HG03457 (cell line): ENCODE data around the gene VWA7.

Experiments used
- ATAC-seq: cut with Tn5 transposase; IDR thresholded peaks from one replicate; pipeline ENCODE4 v1.9.1; 2021; ENCODE audit warnings: moderate number of reproducible peaks; ENCODE audit not compliant: unreplicated experiment

Gene VWA7

DNA sequence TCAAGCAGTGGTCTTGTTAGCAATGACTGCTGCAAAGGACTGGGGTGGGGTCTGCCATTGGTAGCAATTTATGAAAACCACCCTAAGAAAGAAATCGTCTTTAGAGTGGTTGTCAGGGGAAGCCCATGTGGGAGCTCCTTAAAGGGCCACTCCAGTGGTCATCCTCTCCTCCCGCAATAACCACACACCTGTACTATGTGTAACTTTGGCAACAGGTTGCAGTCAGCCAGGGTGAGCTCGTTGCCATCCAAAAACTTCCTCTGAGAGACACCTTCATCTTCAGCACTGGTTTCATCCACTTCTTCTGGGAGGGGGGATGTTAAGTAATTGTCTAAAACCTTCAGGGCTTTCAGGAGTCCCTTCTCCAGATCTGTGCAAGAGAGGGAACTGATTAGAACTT, 45.1 kb downstream of the VWA7 start:
- ATAC-seq = no peak

GRCh38 chr6:31730631-31731086, 46.5 kb downstream of the VWA7 start:
- no peak for ATAC-seq

GRCh38 chr6:31729979-31730630, 47.0 kb downstream of the VWA7 start:
- ATAC-seq = no peak

DNA sequence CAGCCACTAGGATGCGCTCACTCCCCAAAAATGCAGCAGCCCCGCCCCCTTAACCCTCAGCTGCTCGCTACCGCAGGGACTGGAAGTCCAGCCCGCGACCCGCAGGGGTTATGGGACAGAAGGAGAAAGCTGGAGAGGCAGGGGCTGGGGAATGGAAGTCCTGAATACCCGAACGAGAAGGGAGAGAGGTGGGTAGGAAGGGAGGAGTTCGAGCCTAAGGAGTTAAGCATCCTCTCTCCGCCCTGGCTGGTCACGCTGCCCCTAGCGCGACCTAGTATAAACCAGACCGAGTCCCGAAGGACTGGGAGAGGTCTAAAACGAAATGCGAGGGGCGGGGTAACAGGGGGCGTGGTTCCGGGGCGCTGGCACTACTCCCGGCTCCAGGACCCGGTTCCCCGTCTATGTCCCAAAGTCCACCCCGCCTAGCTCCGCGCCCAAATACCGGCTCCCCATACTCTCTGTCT, 47.6 kb downstream of the VWA7 start:
- no peak for ATAC-seq

DNA sequence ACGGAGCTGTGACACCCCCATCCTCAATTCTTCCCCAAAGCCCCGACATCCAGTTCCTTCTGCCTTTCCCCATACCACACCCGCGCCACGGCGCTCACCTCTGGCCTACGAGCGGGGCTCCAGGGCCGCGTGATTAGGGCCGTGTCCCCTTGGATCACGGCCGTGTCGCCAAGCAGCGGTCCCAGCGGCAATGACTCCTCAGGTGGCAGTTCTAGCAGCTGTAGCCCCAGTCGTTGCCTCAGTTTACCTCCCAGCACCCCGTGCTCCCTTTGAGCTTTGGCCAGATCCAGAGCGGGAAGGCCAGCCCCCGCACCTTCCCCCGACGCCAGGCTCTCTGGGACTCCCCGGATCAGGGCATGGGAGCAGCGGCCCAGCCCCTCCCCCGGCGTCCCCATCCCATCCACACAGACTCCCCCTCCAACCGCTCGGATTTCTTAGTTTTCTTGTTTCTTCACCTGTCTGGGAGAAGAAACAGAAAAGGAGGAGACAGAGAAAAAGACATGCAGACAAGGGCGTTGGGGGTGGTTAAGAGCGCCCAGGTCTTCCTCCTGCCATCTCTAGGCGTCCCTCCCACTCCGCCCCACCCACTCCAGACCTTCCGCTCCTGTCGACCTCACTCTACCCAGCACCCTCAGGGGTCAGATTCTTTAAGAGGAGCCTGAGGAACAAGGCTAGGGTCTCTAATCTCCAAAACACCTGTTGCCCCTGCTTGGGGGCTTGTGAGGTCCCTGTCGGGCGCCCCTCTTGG, 48.2 kb downstream of the VWA7 start, which contains the start of gene DDAH2:
Gene DDAH2, minus strand, starts transcription at position 533 of the 748 bp plus-strand sequence. Its CDS starts 138 bp downstream, at position 395.
- ATAC-seq = no peak

GRCh38 chr6:31727717-31728671, 49.1 kb downstream of the VWA7 start:
- ATAC-seq = no peak

DNA sequence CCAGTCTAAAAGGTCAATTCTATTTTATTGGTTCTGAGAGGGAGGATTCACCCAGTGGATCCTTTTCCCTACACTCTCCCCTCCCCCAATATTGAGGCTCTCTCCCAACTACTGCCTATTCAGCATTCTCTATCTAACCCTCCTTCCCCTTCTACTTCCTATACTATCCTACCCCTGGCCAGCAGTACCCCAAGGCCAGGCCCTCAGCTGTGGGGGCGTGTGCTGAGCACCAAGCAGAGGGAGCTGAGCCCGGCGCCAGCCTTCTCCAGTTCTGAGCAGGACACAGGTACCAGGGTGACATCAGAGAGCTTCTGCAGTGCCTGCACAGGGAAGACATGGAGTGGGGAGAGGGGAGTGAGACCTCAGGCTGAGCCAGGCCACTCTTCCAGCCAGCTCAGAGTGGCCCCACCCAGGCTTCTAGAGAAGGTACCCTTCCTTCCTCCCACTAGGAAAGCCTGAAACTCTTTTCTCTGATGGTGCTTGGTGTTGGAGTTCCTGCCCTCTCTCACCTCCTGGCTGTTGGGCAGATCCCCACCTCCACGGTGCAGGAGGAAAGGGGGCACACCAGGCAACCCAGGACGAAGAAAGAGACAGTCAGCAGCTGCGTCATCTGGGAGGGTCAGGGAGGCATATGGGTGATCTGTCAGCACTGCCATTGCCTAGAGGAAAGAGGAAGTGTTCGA, 50.0 kb downstream of the VWA7 start:
- no peak for ATAC-seq

DNA sequence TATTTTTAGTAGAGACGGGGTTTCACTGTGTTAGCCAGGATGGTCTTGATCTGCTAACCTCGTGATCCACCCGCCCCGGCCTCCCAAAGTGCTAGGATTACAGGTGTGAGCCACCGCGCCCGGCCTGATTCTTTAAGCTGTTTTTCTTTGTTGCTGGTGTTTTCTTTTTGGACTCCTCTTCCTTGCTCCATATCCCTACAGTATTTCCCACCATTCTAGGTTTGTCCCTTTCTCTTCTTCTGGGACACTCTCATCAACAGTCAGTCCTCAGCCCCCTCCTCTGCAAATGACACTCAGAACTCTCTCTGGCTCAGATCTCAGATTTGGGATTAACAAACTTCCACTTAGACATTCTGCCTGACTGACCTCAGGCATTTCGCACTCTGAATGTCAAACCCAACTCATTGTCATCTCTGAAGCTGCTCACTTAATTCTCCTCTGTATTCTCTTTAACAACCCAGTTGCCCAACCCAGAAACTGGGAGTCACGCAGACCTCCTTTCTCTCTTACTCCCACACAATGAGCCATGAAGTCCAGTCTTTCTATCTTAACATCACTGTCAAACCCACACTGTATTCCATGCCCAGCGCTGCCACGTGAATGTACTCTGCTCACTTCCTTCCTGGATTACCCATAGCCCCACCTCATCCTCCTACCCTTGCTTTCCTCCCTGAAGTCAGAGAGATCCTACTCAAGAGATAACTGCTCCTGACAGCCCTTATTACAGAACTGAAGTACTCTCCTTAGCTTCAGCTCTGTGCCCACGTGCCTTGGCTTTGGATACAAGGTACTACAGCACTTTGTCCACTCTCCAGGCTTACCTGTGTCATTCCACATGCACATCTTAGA, 51.4 kb downstream of the VWA7 start:
- ATAC-seq = no peak

GRCh38 chr6:31723980-31724691, 53.0 kb downstream of the VWA7 start:
- ATAC-seq = no peak

DNA sequence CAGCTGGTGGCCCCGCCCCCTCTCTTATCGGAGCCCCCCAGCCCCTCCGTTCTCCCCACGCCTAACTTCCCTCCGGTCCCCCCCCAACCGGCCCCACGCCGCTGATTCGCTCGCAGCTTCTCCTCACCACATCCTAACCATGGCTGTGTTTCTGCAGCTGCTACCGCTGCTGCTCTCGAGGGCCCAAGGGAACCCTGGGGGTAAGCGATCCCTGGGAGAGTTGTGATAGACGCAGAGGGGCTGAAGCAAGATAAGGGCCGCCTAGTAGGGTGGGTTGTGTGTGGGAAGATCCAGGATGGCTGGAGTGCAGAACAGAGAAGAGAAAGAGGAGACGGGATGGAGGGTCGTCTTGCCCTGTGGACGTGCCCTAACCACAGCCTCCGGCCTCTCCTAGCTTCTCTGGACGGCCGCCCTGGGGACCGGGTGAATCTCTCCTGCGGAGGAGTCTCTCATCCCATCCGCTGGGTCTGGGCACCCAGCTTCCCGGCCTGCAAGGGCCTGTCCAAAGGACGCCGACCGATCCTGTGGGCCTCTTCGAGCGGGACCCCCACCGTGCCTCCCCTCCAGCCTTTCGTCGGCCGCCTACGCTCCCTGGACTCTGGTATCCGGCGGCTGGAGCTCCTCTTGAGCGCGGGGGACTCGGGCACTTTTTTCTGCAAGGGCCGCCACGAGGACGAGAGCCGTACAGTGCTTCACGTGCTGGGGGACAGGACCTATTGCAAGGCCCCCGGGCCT, 53.7 kb downstream of the VWA7 start, which contains the start of gene MPIG6B:
Gene MPIG6B, plus strand, starts transcription at position 129 of the 735 bp plus-strand sequence. Its CDS starts 11 bp downstream, at position 140.
- no peak for ATAC-seq

- no peak for ATAC-seq
Observed at GRCh38 chr6:31722173-31722572, 55.0 kb downstream of the VWA7 start.

DNA sequence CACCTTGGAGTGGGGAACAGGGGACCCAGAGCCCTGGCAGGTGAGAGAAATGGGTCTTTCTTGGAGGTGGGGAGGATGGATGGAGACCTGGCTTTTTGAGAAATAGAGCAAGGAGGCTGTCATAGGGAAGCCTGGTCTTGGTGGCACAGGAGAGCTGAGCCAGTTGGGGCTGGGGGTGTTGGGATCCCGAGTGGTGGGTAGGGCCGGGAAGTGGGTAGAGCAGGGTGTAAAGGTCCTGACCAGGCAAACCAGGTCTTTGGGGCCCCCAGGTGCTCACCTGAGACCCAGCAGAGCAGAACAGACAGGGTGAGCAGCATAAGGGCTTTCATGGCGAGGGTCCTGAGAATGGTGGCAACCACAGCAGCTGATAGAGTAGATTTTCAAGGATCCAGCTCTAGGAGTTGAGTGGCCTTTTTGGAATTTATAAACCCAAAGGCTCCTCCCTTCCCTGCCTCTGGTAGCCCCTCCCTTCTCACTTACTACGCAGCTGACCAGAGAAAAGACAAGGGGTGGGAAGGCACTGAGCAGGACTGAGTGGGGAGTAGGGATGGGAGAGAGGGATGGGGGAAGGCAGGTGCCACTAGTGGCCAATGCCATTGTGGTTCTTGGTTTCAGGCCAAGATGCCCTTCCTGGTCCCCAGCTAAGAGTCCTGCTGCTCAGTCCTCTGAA, 55.6 kb downstream of the VWA7 start, which contains the start of gene LY6G6C:
Gene LY6G6C, minus strand, starts transcription at position 396 of the 670 bp plus-strand sequence. Its CDS starts 67 bp downstream, at position 329.
- no peak for ATAC-seq

DNA sequence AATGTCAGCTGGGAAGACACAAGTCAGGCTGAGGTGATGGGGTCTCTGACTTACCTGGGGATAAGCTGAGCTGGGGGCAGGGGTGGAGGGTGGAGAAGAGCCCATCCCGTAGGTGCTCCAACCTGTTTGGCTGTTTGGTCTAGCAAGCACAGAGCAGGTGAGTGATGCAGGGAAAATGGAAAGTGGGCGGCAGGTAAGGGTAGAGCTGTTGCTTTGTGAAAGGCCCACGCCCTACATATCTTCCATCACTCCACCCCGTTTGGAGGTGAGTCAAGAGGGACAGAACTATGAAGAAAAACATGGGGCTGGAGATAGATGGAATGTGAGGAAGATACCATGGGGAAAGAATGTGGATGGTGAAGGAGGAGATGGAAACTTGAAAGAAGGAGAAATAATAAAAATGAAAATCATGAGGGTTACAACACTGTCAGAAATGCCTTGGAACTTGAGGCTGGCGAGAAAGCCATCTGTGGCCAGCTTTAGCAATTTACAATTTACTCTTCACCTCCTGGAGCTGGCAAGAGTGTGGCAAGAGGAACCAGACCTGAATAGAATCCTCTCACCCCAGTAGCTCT, 56.8 kb downstream of the VWA7 start:
- no peak for ATAC-seq

GRCh38 chr6:31719001-31719400, 58.1 kb downstream of the VWA7 start:
- no peak for ATAC-seq

- no peak for ATAC-seq
Observed at GRCh38 chr6:31718265-31718664, 58.9 kb downstream of the VWA7 start.

- no peak for ATAC-seq
Observed at GRCh38 chr6:31717499-31718222, 59.5 kb downstream of the VWA7 start.
